ENCODE measurements around the gene STRADB. TPM values are rescaled to one million over a fixed set of nuclear protein-coding genes. Genes with fewer than 3 reads are reported as not detected.

STRADB gene
- total and polyA plus RNA-seq, 2 donors from 2014 or later: 26.1 to 60.3 TPM

- H3K27ac ChIP-seq (ENCODE audit: low read depth in 2 of 2, low read length in 2 of 2): peak overlapping the region; percentile 52 to 80
- peak overlapping the region; percentile 20 to 62 (median 41) for H3K9ac ChIP-seq (ENCODE audit: low read length in 3 of 3)
- intact Hi-C loops (cut with DNase I): no loop called here
- peak in 3 of 5 donors; percentile 26 to 50 (median 42) for DNase-seq
- H3K9me3 ChIP-seq (ENCODE audit: control insufficient read depth in 2 of 3, insufficient read depth in 1 of 3, low read length in 3 of 3): no peaks in the 10 kb centered on the region
- H3K36me3 ChIP-seq (ENCODE audit: control insufficient read depth in 2 of 3, insufficient read depth in 3 of 3, low read length in 3 of 3): no peaks in the 10 kb centered on the region
- H3K4me1 ChIP-seq (ENCODE audit: control insufficient read depth in 2 of 3, insufficient read depth in 2 of 3, low read depth in 1 of 3, low read length in 3 of 3): peaks cover 0 to 19% (median 3%) of the 10 kb centered on the region in 3 donors
- no peak for FAIRE-seq
- no peaks in the 10 kb centered on the region for H3K27me3 ChIP-seq (ENCODE audit: control insufficient read depth, insufficient read depth, low read length)
- peak overlapping the region; percentile 44 to 93 (median 81) for H3K4me3 ChIP-seq (ENCODE audit: low read length in 3 of 3)
- no peak for TF ChIP-seq CTCF (IDR thresholded peaks at IDR 0.05; ENCODE audit: borderline replicate concordance, extremely low read depth, insufficient read depth)
Observed at GRCh38 chr2:201452058-201452921, 750 bp downstream of the STRADB start.

GRCh38 chr2:201452922-201453643 lies 1.5 kb downstream of the STRADB start:
- intact Hi-C loops (cut with DNase I): no loop called here
- no peaks in the 10 kb centered on the region for H3K36me3 ChIP-seq (ENCODE audit: control insufficient read depth in 2 of 3, insufficient read depth in 3 of 3, low read length in 3 of 3)
- no peaks in the 10 kb centered on the region for H3K9me3 ChIP-seq (ENCODE audit: control insufficient read depth in 2 of 3, insufficient read depth in 1 of 3, low read length in 3 of 3)
- peak overlapping the region; percentile 44 to 93 (median 81) for H3K4me3 ChIP-seq (ENCODE audit: low read length in 3 of 3)
- peak in 2 of 5 donors; percentile 19 to 31 for DNase-seq
- FAIRE-seq: peak; percentile 65
- H3K27ac ChIP-seq (ENCODE audit: low read depth in 2 of 2, low read length in 2 of 2): peak overlapping the region; percentile 20 to 52
- H3K9ac ChIP-seq (ENCODE audit: low read length in 3 of 3): peak overlapping the region in 2 of 3 donors; percentile 4 to 62
- TF ChIP-seq CTCF (IDR thresholded peaks at IDR 0.05; ENCODE audit: borderline replicate concordance, extremely low read depth, insufficient read depth): no peak
- H3K4me1 ChIP-seq (ENCODE audit: control insufficient read depth in 2 of 3, insufficient read depth in 2 of 3, low read depth in 1 of 3, low read length in 3 of 3): peaks cover 0 to 19% (median 3%) of the 10 kb centered on the region in 3 donors
- H3K27me3 ChIP-seq (ENCODE audit: control insufficient read depth, insufficient read depth, low read length): no peaks in the 10 kb centered on the region

- no peak for DNase-seq
- TF ChIP-seq CTCF (IDR thresholded peaks at IDR 0.05; ENCODE audit: borderline replicate concordance, extremely low read depth, insufficient read depth): no peak
- Histone ChIP-seq H3K9ac (ENCODE audit: low read length in 3 of 3) (no peak overlapping the region), H3K36me3 (ENCODE audit: control insufficient read depth in 2 of 3, insufficient read depth in 3 of 3, low read length in 3 of 3) (peaks cover 3 to 14% (median 10%) of the 10 kb centered on the region in 3 donors), H3K4me3 (ENCODE audit: low read length in 3 of 3) (no peak overlapping the region), H3K4me1 (ENCODE audit: control insufficient read depth in 2 of 3, insufficient read depth in 2 of 3, low read depth in 1 of 3, low read length in 3 of 3) (peaks cover 0 to 13% (median 0%) of the 10 kb centered on the region in 3 donors), H3K9me3 (ENCODE audit: control insufficient read depth in 2 of 3, insufficient read depth in 1 of 3, low read length in 3 of 3) (no peaks in the 10 kb centered on the region), H3K27me3 (ENCODE audit: control insufficient read depth, insufficient read depth, low read length) (no peaks in the 10 kb centered on the region), H3K27ac (ENCODE audit: low read depth in 2 of 2, low read length in 2 of 2) (no peak overlapping the region)
- intact Hi-C loops (cut with DNase I): no loop called here
- no peak for FAIRE-seq
Observed at GRCh38 chr2:201458381-201458780, 6.8 kb downstream of the STRADB start.

All from kidney (tissue), 14 donors.